NOMO-1 treated with dmso at 0.1 percent for 144 hours (cell line): ENCODE measurements around the gene CCDC201.
"Not testable (repeated sequence)": the region's sequence is repeated elsewhere in the genome, so short reads cannot be mapped to it uniquely, and the experiment has no call there.

Source experiments
- DNase-seq: peaks from one replicate; lab custom pipeline; 2025; ENCODE audit not compliant: unreplicated experiment; lab: John Stamatoyannopoulos, UW

Gene CCDC201

GRCh38 chr7:45827731-45828130 lies 45.2 kb downstream of the CCDC201 start:
- not testable (repeated sequence) for DNase-seq

GRCh38 chr7:45826550-45826949 lies 46.3 kb downstream of the CCDC201 start:
- DNase-seq = not testable (repeated sequence)

GRCh38 chr7:45818763-45819162 lies 54.1 kb downstream of the CCDC201 start:
- DNase-seq = not testable (repeated sequence)

GRCh38 chr7:45817913-45818312 lies 55.0 kb downstream of the CCDC201 start:
- not testable (repeated sequence) for DNase-seq

- DNase-seq = not testable (repeated sequence)
Observed at GRCh38 chr7:45817016-45817415, 55.9 kb downstream of the CCDC201 start.

GRCh38 chr7:45814216-45815118 lies 58.4 kb downstream of the CCDC201 start:
- DNase-seq = not testable (repeated sequence)

- DNase-seq = not testable (repeated sequence)
Observed at GRCh38 chr7:45813771-45814170, 59.1 kb downstream of the CCDC201 start.

- no peak for DNase-seq
Observed at GRCh38 chr7:45812946-45813345, 59.9 kb downstream of the CCDC201 start.

GRCh38 chr7:45811652-45812234 lies 61.1 kb downstream of the CCDC201 start:
- DNase-seq = not testable (repeated sequence)

GRCh38 chr7:45810451-45811005 lies 62.4 kb downstream of the CCDC201 start:
- DNase-seq = not testable (repeated sequence)
